Muscle layer of colon (tissue), 2 donors: ENCODE results near the gene ARHGAP27.

Source experiments
- H3K27ac ChIP-seq: one replicate; pipeline ENCODE4 v1.7.0; 2013; ENCODE audit warnings: low read depth, mild to moderate bottlenecking, low read length, moderate library complexity
- H3K27me3 ChIP-seq, 2 donors: one replicate each; pipeline ENCODE4 v1.7.0; 2013; ENCODE audit warnings: low read length in 2 of 2, mild to moderate bottlenecking in 2 of 2; ENCODE audit not compliant: insufficient read depth in 2 of 2, control insufficient read depth in 1 of 2
- H3K36me3 ChIP-seq: one replicate; pipeline ENCODE4 v1.7.0; 2013; ENCODE audit warnings: mild to moderate bottlenecking, low read length; ENCODE audit not compliant: insufficient read depth
- H3K4me1 ChIP-seq: one replicate; pipeline ENCODE4 v1.7.0; 2013; ENCODE audit warnings: mild to moderate bottlenecking, low read length; ENCODE audit not compliant: insufficient read depth
- H3K4me3 ChIP-seq, 2 donors: one replicate each; pipeline ENCODE4 v1.7.0; 2013; ENCODE audit warnings: low read length in 2 of 2, low read depth in 1 of 2, mild to moderate bottlenecking in 1 of 2, moderate library complexity in 1 of 2
- H3K9ac ChIP-seq: one replicate; pipeline ENCODE4 v1.7.0; 2013; ENCODE audit warnings: low read length
- H3K9me3 ChIP-seq: one replicate; pipeline ENCODE4 v1.7.0; 2013; ENCODE audit warnings: mild to moderate bottlenecking, low read length
- donor health status: abdominal sarcoma.
- donor health status: Adenocarcinoma of cecum.

The ARHGAP27 gene

DNA sequence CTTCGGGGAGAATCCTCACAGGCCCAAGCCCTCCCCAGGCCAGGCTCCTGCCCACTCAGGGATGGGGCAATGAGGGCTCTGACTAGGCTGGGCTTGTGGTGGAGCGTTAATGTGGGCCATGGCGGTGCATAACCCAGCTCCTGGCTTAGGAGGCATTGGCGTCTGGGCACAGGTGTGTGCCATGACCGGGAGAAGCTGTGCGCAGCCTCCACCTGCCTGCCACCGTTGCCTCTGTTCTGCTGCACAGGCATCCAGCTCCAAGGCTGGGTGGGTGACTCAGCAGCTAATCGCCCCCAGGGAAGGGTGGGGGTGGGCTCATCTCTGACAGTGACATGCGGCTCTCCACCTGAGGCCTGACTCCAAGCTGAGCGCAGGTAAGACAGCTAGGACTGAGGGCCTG is 3.5 kb upstream of the ARHGAP27 start:
- peaks cover 7% of the 10 kb centered on the region for H3K4me1 ChIP-seq
- H3K36me3 ChIP-seq: peaks cover 5% of the 10 kb centered on the region

DNA sequence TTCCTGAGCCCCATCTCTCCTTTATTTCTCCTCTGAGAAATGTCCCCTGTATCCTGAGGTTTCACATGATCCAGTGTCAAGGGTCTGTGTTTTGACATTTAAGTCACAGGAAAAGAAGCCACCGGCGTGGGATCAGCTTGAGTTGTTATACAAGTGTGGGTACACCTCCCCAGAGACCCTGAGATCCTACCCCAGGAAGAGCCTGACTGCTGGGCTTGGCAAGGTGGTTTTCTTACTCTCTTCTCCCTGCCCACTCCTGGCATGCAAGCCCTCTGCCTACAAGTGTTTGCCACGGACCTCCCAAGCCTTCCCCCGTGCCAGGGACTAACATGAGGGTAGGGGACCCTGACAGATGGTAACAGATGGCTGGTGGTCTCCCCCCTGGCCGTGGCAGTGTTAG is 2.8 kb upstream of the ARHGAP27 start:
- Histone ChIP-seq H3K9me3 (no peaks in the 10 kb centered on the region), H3K36me3 (peaks cover 5% of the 10 kb centered on the region), H3K4me3 (no peak overlapping the region), H3K27ac (no peak overlapping the region), H3K27me3 (peaks cover 2 to 20% of the 10 kb centered on the region in 2 donors), H3K9ac (no peak overlapping the region), H3K4me1 (peaks cover 6% of the 10 kb centered on the region)

More for the DNA sequence above, 3.5 kb upstream of the ARHGAP27 start:
- no peaks in the 10 kb centered on the region for H3K9me3 ChIP-seq
- no peak overlapping the region for H3K4me3 ChIP-seq
- H3K27ac ChIP-seq: no peak overlapping the region
- peaks cover 0 to 14% of the 10 kb centered on the region in 2 donors for H3K27me3 ChIP-seq
- H3K9ac ChIP-seq: no peak overlapping the region

DNA sequence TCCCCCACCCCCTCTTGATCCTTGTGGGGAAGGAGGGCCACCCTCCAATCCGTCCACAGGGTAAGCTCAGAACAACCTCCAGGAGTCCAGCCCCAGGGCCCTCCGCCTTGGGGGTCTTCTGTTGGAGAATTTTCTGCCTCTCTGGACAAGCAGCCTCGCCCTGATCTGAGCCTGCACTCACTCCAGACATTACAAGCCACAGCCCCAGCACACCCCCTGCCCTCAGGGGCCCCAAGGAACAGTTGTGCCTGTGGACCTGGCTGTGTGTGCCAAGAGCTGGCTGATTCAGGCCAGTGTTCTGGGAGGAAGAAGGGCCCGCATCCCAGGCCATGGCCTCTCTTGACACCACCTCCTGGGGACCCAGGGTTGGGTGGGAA is 477 bp upstream of the ARHGAP27 start:
- Histone ChIP-seq H3K9me3 (no peaks in the 10 kb centered on the region), H3K27ac (no peak overlapping the region), H3K4me3 (no peak overlapping the region), H3K4me1 (peaks cover 15% of the 10 kb centered on the region), H3K27me3 (peaks cover 20 to 42% of the 10 kb centered on the region in 2 donors), H3K36me3 (no peaks in the 10 kb centered on the region), H3K9ac (no peak overlapping the region)

DNA sequence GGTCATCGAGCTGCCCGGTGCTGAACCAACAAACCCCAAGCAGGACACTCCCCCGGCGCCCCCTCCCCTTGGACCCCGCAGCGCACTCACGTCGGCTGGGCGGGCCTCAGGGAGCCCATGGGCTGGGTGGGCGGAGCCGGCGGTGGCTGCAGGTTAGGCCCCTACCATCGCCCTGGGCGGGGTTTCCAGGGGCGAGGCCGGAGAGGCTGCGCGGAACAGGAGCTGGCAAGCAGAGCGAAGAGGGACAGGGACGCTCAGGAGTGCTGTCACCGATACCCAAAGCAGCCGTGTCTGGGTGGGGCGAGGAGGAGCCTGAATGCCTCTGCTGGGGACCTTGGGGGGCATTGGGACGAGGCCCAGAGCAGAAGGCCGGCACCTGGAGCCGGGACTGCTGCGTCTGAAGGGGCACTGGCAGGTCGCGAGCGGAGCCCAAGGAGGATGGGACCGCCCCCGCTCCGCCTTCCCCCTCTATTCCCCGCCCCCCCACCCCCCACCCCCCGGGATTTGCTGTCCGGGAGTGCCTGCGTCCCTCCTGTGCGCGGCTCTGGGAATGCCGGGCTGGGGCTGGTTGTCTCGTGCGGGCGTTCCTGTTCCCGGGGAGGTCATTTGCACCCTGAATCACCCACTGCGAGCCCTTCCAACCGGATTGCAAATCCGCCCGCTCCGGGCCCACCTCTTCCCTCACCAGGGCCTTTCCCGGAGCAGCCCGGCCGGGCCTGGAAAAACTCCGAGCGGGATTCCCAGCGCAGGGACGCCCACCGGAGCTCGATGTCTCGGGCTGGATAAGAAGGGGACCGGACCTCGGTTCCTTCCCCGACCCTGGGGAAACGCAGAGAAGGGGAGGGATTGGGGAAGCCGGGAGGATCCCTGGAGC is 902 bp downstream of the ARHGAP27 start:
- peak overlapping the region; percentile 41 to 54 for H3K4me3 ChIP-seq
- H3K9me3 ChIP-seq: no peaks in the 10 kb centered on the region
- H3K27me3 ChIP-seq: peaks cover 21 to 51% of the 10 kb centered on the region in 2 donors
- no peak overlapping the region for H3K9ac ChIP-seq
- H3K27ac ChIP-seq: peak overlapping the region; percentile 24
- H3K36me3 ChIP-seq: no peaks in the 10 kb centered on the region
- H3K4me1 ChIP-seq: peaks cover 18% of the 10 kb centered on the region

DNA sequence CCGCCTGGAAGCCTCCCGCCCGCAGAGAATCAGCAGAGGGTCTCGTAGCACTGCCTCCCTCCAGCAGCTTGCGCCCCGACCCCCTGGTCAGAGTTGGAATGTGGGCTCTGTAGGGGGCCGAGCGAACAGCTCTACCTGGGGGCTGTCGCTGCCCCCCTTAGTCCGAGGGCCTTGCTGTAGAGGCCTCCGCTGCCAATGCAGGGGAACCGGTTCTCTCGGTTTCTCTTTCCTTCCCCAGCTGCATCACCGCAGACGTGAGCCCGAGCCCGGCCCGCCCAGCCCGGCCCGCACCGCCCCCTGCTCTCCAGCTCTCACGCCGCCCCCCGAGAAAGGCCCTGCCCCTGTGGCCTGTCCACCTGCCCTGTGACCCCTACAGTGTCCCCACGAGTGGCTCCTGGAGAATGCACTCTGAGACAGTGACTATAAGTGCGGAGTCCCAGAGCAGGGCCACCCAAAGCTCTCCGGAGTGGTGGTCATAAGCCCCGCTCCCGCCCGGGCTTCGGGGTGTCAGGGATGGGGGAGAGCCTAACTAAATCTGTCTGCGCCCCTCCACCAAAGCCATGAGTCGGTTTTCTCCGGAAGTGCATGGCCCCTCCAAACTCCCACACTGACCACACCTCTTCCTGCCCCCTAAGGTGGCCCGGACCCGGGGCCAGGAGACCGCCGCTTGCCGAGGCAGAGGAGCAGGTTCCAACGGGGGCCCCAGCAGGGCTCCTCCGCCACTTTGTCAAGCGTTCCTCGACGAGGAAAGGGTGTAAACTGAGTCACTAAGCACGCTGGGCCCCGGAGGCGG is 1.7 kb downstream of the ARHGAP27 start:
- H3K9me3 ChIP-seq: no peaks in the 10 kb centered on the region
- H3K9ac ChIP-seq: no peak overlapping the region
- no peak overlapping the region for H3K27ac ChIP-seq
- H3K27me3 ChIP-seq: peaks cover 21 to 54% of the 10 kb centered on the region in 2 donors
- H3K36me3 ChIP-seq: no peaks in the 10 kb centered on the region
- peaks cover 18% of the 10 kb centered on the region for H3K4me1 ChIP-seq
- H3K4me3 ChIP-seq: peak overlapping the region; percentile 41 to 54

DNA sequence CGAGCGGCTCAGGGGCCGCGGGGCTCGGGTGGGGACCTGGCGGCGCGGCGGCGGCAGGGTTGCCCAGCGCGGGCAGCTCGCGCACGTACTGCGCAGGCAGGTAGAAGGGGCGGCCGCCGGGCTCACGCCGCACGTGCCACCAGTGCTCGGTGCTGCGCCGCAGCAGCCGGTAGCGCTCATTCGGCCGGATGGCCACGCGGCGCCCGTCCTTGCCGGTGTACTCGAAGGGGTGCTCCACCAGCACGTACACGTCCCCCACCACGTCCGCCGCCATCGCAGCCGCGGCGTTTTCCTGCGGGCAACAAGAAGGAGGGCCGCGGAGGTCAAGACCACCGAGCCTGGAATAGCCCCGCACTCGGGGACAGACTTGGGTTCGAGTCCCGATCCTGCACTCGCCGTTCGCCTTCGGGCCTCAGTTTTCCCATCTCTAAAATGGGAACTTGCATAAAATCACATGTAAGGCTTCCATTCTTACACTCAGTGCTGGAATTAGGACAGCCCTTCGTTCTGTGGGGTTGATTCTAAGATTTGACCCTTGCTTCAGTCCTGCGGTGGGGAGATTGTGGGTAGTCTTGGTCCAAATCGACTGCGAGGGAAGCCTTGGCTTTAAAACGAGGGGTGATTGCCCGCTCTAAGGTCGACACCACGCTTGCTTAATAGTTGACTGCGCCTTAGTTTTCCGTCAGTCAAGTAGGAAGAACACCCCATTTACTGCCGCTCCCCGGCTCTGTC is 2.5 kb downstream of the ARHGAP27 start:
- Histone ChIP-seq H3K9ac (no peak overlapping the region), H3K9me3 (no peaks in the 10 kb centered on the region), H3K27me3 (peaks cover 21 to 54% of the 10 kb centered on the region in 2 donors), H3K36me3 (no peaks in the 10 kb centered on the region), H3K4me1 (peaks cover 18% of the 10 kb centered on the region), H3K27ac (no peak overlapping the region), H3K4me3 (peak overlapping the region; percentile 8 to 41)

DNA sequence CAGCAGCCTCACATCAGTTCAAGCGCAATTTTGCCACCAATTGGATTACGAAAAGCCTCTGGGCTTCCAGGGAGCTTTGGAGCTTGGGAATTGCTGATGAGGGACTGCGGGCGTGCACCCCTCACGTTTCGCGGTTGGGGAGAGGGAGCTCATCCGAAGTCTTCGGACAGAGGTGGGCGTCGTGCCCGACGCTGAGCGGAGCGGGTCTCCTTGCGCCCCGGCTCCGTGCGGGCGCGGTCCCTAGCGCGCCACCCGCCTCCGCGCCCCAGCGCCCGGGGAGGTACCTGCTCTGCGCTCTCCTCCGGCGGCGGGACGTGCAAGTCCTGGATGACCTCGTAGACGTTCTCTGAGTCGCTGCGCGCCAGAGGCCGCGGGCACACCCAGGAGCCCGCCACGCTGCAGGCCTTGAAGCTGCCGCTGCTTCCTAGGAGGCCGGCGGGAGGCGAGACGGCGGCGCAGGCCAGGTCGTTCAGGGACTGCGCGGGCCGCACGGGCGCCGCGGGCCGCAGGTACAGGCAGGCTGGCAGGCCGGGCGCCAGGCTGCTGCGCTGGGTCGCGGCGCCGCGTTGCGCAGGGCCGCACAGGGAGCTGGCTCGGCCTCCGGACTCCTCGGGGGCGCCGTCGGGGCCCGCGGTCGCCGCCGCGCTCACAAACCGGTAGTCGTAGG is 3.2 kb downstream of the ARHGAP27 start:
- Histone ChIP-seq H3K27me3 (peaks cover 21 to 54% of the 10 kb centered on the region in 2 donors), H3K4me1 (peaks cover 18% of the 10 kb centered on the region), H3K9me3 (no peaks in the 10 kb centered on the region), H3K36me3 (no peaks in the 10 kb centered on the region), H3K9ac (no peak overlapping the region), H3K27ac (no peak overlapping the region), H3K4me3 (no peak overlapping the region)

DNA sequence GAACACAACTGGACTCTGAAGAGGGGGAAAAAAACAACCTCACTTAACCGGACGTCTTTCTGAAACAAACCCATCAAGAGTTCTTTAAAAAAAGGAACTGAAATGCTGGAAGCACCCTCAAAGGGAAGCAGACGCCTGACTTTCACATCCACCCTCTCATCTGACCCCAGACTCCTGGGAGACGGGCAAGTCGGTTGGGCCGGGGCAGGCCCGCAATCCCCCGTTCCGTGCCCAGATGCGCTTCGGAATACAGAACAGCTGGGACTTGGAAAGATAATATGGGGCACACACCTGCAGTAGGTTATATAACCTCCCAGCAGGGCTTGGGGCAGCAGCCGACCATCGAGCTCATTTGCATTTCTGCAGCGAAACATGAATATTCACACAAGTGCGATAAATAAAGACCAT is 3.7 kb downstream of the ARHGAP27 start:
- Histone ChIP-seq H3K27ac (no peak overlapping the region), H3K4me1 (peaks cover 18% of the 10 kb centered on the region), H3K4me3 (peak overlapping the region in 1 of 2 donors; percentile 33), H3K27me3 (peaks cover 21 to 54% of the 10 kb centered on the region in 2 donors), H3K9ac (no peak overlapping the region), H3K36me3 (no peaks in the 10 kb centered on the region), H3K9me3 (no peaks in the 10 kb centered on the region)

DNA sequence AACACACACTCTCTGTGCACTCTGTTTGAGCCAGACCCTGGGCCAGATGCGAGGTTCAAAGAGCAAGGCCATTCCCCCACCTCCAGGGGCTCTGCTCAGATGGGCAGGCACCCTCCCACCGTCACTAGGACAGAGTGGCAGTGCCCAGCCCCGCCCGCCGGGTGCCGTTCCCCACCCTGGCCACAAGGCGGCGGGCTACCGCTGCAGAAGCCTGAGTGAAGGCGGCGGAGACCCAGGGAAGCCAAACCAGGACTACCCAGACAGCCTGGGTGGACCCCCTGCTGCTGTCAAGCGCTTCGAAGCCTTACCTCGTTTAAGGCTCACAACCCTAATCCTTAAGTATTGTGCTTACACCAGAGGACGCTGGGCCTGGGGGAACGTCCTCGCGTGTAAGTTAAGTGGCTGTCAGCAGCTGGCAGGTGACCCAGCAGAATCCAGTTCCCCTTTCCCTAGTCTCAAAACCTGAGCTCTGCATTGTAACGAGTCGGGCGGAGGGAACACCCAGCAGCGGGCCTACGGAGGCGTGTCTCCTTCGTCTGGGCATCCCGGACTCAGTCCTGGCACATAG is 4.5 kb downstream of the ARHGAP27 start:
- Histone ChIP-seq H3K4me1 (peaks cover 18% of the 10 kb centered on the region), H3K9me3 (no peaks in the 10 kb centered on the region), H3K9ac (no peak overlapping the region), H3K4me3 (peak overlapping the region in 1 of 2 donors; percentile 33), H3K36me3 (no peaks in the 10 kb centered on the region), H3K27ac (no peak overlapping the region), H3K27me3 (peaks cover 21 to 51% of the 10 kb centered on the region in 2 donors)

DNA sequence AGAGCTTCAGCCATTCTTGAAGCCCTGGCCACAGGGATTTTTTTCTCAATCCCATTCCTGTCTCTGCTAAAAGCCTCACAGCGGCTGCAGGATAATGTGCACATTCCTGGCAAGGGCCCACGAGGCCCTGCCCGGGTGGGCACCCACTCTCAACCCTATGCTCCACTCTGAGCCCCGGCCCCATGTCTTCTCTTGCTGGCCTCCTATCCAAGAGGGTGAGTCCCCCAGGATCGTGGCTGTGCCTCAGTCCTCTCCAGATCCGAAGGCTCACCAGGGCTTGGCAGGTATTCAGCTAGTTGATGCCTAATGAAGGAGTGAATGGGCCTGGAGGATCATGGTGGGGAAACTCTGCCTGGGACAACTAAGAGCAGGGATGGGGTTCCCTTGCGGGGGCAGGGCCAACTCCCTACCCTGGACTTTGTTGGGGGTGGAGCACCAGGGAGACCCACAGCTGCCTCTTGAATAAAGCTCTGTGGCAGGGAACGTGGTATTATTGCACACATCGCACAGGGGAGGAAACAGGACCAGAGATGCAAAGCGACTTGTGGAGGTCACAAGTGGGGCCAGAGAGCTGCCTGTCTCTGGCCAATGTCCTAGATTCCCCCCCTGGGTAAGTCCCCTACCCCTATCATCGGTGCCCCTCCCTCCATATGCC is 5.4 kb downstream of the ARHGAP27 start:
- no peaks in the 10 kb centered on the region for H3K9me3 ChIP-seq
- H3K27me3 ChIP-seq: peaks cover 21 to 50% of the 10 kb centered on the region in 2 donors
- no peak overlapping the region for H3K27ac ChIP-seq
- H3K9ac ChIP-seq: no peak overlapping the region
- H3K4me3 ChIP-seq: no peak overlapping the region
- H3K36me3 ChIP-seq: no peaks in the 10 kb centered on the region
- H3K4me1 ChIP-seq: peaks cover 18% of the 10 kb centered on the region
